CD4-positive, alpha-beta T cell treated with Interleukin-2 at 100 ng/mL for 4 hours (primary cell): Measurements from ENCODE around the gene CCDC152.

Experiments
- DNase-seq: peaks from one replicate; pipeline ENCODE4 v3.0.0-alpha.2; 2020; ENCODE audit warnings: low spot score

The CCDC152 gene

DNA sequence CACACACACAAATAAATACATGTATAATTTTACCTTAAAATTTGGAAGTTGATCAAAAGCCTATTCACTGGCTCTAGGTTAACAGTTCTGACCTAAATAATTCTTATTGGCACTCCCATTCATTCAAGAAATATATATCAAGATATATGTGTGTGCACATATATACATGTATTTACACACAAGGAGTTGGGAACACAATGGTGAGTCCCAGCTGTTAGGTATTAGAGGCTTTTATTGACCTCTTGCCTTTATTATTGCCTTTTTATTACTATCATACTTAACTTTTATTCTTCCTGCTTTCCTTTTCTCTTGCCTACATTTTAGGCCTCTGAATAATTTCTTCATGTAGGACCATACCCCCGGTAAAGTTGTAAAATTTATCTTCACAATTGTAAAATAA, 25.0 kb downstream of the CCDC152 start:
- no peak for DNase-seq

DNA sequence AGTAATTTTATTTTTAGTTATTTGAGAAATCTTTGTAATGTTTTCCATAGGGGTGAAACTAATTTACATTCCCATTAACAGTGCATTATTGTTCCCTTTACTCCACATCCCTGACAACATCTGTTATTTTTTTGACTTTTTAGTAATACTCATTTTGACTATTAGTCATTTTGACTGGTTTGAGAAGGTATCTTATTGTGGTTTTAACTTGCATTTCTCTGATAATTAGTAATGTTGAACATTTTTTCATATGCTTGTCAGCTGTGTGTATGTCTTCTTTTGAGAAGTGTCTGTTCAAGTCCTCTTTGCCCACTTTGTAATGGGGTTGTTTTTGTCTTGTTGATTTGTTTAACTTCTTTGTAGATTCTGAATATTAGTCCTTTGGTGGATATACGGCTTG, 27.5 kb downstream of the CCDC152 start:
- DNase-seq: no peak

DNA sequence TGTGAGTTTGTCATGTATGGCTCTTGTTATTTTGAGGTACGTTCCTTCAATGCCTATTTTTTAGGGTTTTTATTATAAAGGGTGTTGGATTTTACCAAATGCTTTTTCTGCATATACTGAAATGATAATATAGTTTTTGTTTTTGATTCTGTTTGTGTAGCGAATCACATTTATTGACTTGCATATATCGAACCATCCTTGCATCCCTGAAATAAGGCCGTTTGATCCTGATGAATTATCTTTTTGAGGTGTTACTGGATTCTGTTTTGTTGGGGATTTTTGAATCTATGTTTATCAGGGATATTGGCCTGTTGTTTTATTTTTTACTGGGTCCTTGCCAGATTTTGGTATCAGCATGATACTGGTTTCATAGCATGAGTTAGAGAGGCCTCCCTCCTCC, 29.1 kb downstream of the CCDC152 start:
- no peak for DNase-seq

- DNase-seq: no peak
Observed at GRCh38 chr5:42787073-42787472, 30.5 kb downstream of the CCDC152 start.

DNA sequence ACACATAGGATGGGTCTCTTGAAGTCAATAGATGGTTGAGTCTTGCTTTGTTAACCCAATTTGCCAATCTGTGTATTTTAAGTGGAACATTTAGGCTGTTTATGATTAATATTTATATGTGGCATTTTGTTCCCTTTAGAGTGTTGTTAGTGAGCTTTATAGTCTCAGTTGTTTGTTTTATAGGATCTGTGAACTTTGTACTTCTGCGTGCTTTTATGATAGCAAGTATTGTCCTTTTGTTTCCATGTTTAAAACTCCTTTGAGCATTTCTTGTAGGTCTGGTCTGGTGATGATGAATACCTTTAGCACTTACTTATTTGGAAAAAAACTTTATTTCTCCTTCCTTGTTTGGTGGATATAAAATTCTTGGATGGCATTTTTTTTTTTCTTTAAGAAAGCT, 31.2 kb downstream of the CCDC152 start:
- DNase-seq: no peak

DNA sequence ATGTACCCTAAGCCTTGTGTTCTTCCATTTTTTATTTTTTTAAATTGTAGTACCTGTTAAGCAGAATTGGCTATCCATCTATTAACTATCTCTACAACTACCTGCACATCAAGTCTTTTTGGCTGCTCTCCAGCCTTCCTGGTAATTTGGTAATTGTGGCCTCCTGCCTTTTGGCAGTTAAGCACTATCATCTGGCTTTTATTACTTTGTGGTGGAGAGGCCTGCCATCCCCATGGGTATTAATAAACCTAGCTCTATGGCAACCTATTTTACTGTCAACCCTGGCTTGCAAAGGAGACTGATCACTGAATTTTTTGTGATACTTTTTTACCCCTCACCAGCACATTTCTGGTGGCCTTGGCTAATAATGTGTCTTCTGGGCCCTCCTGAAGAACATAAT, 34.5 kb downstream of the CCDC152 start:
- DNase-seq: no peak

GRCh38 chr5:42798284-42799240, 41.9 kb downstream of the CCDC152 start:
- no peak for DNase-seq

DNA sequence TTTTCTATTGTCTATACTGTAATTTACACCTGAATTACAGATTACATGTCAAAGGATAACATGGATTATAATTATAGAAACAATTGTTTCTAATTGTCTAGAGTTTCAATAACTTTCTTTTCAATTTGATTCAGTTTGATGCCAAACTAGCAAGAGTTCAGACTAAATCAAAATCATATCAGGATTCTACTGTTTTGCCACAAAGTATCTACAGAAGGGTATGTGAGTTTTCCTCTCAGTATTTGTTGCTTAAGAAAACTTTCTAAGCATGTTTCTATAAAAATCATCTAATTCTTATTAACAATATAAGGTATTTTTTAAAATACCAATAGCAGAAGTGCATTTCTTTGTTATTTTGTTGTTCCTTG, 42.6 kb downstream of the CCDC152 start:
- DNase-seq: no peak

GRCh38 chr5:42799668-42800114, 43.1 kb downstream of the CCDC152 start:
- DNase-seq: no peak

DNA sequence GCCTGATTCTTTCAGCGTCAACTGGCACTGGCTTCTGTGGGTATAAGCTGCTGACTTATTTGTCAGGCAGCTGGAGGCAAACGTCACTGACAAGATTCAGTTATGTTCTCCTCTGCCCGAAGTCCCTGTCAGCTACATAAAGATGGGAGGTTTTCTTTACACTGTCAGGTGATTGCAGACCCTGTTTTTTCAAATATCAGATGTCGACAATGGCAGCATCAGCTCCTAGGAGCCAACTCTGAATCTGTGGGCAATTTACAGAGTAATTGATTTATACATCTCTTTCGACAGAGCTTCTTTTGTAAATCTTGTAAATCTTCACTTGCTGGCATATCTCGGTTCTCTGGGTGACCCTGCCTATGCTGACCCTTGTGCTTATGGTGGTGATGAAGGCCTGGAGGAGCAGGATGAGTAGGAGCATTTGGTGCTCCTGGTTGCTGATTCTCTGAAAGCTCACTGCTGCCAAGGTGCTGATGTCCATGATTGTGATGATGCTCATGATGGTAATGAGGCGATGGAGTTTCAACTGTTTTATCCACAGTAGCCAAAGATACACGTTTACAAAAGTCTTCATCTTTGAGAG, 44.2 kb downstream of the CCDC152 start:
- DNase-seq: no peak

DNA sequence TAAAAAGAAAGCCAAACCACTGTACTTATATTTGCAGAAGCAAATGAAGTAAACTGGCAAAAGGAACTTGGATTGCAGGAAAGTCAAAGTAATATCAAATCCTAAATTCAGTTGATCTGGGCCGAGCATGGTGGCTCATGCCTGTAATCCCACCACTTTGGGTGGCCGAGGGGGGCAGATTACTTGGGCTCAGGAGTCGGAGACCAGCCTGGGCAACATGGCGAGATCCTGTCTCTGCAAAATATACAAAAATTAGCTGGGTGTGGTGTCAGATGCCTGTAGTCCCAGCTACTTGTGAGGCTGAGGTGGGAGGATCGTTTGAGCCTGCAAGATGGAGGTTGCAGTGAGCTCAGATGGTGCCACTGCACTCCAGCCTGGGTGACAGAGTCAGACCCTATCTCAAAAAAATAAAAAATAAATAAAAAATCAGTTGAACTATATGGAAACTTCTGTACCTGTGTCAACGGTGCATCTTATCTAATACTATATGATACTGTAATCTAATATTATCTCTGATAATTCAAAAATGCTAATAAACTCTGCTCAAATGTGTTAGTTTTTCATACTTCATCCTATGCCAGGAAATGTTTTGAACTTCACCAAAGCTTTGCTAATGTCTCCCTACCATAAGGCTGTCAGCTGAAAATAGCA, 45.0 kb downstream of the CCDC152 start:
- no peak for DNase-seq

DNA sequence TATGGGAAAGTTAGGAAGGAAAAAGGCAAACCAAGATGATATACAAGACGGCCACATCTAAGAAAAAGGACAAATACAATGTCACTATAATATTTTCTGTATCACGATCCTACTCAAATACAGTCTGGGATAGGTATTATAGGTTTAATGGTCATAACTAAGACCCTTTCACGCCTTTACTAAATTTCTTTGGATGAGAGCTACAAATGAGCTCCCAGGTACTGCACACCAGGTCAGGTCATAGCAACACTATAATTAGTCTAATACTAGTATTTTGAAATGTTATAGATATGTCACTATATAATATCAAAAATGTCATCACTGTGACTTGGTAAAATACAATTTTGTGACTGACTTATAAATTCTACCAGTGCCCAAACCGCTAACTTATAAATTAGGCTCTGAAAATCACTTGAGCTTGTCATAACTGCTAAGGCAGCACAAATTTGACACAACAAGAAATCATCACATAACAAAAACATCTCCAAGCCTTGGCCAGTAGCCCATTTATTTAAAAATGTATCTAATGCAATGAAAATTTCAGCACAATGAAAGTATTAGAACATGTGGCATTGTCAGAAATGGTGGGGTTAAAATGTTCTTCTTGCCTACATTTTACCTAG, 48.2 kb downstream of the CCDC152 start:
- no peak for DNase-seq

DNA sequence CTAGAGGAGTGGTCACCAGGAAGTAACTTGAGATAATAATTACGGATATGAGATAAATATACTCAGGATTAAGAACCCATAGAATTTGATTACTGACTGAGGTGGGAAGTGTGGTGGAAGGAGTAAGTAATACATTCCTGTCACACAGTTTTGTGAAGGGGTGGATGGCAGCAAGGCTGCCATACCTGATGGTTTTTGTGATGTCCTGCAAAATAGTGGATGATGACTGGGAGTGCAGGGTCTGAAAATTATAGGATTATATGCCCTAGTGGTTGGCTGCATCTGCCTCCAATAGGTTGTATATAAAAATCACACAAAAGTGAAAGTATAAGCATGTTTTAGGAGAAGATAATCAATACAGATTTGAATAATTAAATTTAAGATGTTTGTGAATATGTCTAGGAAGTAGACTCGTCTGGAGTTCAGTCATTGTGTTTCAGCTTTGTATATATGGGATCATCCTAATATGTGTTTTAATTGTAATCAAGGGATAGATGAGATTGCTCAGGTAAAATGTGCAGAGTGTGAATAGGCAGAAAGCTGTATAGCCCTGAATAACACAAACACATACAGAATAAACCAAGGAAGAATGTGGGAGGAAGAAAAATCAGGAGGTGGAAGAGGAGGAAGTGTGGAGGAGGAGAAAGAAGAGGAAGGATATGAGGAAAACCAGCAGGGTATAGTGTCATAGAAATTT, 49.5 kb downstream of the CCDC152 start:
- DNase-seq: no peak

DNA sequence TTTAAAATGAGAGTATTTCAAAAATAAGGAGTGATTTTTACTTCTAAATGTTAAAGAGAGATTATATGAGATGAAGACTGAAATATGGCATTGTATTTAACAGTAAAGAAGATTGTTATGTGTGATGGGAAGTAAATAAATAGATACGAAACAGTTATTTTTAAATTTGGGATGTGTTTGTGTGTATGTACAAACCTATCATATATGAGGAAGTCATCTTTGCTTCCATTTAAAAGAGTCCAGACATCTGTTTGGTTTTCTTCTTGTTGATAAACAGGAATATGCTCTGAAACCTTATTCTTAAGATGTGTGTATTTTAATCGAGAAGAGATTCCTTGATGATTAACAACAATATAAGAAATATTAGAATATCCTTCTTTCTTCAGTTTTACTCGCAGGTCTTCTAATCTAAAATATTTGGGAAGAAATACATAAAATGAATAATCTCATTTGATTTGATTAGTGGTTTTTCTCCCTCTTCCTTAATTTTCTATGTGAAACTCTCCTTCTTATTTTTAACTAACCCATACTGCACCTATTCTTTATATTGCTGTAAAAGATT, 50.2 kb downstream of the CCDC152 start:
- DNase-seq: no peak

DNA sequence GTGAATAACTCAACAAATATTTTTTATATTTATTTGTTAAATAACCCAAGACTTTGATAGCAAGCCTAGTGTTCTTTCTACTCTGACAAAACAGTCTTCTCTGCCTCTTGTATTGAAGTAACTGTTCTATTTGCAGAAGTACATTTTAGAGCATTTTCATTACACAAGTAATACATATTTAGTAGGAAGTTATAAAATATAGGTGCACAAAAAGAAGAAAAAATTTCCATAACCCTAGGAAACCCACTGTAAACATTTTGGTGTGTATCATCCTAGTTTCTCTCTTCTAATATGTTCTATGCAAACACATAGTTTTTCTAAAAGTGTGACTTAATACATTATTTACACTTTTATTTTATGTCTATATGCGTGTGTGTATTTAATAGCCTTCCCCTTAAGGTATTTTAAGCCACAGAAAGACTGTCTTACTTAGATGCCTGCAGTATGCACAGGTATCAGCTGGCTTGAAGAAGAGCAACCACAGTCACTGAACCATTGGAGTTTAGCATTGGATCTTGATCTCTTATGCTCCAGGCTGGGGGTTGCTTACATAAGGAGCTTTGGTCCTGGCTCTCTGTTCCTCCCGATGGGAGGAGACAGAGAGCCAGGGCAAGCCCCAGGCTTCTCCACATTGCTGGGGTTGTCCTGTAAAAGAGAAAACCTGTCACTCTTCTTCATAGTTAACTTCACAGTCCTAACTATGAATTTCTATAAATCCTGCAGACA, 51.3 kb downstream of the CCDC152 start:
- no peak for DNase-seq

GRCh38 chr5:42808888-42809611, 52.4 kb downstream of the CCDC152 start:
- DNase-seq: no peak

GRCh38 chr5:42810834-42811590, 54.4 kb downstream of the CCDC152 start:
- no peak for DNase-seq

GRCh38 chr5:42811591-42812446, 55.2 kb downstream of the CCDC152 start, which contains the start of gene SELENOP:
Gene SELENOP, minus strand, starts transcription at chr5:42811892. Its CDS starts 3,539 bp downstream, at chr5:42808353.
- DNase-seq: no peak
